Thyroid gland (tissue), 4 donors: ENCODE data around the gene DNASE2B.

Experiments
- CTCF ChIP-seq, 6 experiments: fragments of 200-600 bp in 3 of 6; fragments of 450-650 bp in 3 of 6; sonication (generic) in 3 of 6; IDR thresholded peaks; one replicate each; pipeline ENCODE4 v1.5.1; 2016 to 2019; ENCODE audit warnings: antibody characterized with exemption in 6 of 6, mild to moderate bottlenecking in 2 of 6, inconsistent platforms in 1 of 6, moderate library complexity in 1 of 6
- POLR2A ChIP-seq, 2 donors: fragments of 450-650 bp; IDR thresholded peaks; one replicate each; pipeline ENCODE4 v1.6.1; 2017; ENCODE audit warnings: antibody characterized with exemption in 2 of 2, mild to moderate bottlenecking in 2 of 2, moderate library complexity in 1 of 2

GRCh38 chr1:84382127-84382526, 16.2 kb upstream of the DNASE2B start:
- TF ChIP-seq CTCF (IDR thresholded peaks at IDR 0.05) (no peak), POLR2A (IDR thresholded peaks at IDR 0.05) (no peak)
